IMR-90 (cell line): ENCODE measurements around the gene NAA38. TPM values are rescaled to one million over a fixed set of nuclear protein-coding genes. Genes with fewer than 3 reads are reported as not detected.

Source experiments
- ATAC-seq: fragments of 200-7000 bp; cut with Tn5 transposase; 2 replicates; pipeline ENCODE4 v1.9.1; 2020; ENCODE audit warnings: low read depth, mild to moderate bottlenecking, moderate library complexity
- BruUV-seq: library from RNA; stranded (reverse); fragments of 400-500 nt; replicated peaks from 2 replicates; lab custom pipeline; 2021; lab: Mats Ljungman, UMichigan
- CTCF ChIA-PET: fragments of 300-600 bp; formaldehyde crosslinking; extraction: SDS; loops from one replicate; lab custom pipeline; 2021; ENCODE audit warnings: antibody characterized with exemption; lab: Yijun Ruan, JAX
- POLR2A ChIA-PET: fragments of 300-600 bp; sonication (Branson Sonifier 250); formaldehyde crosslinking; loops from one replicate; lab custom pipeline; 2022; ENCODE audit warnings: antibody characterized with exemption; ENCODE audit not compliant: unreplicated experiment; lab: Charles Lee
- DNase-seq: peaks from one replicate; pipeline ENCODE4 v3.0.0; 2013
- H2AFZ ChIP-seq: replicated peaks from 2 replicates; pipeline ENCODE3; 2013; ENCODE audit warnings: low read length, mild to moderate bottlenecking; ENCODE audit not compliant: poor library complexity
- H2AK5ac ChIP-seq: 2 replicates; pipeline ENCODE4 v1.6.1; 2013; ENCODE audit warnings: low read depth, low read length, inconsistent platforms
- H2AK9ac ChIP-seq: replicated peaks from 2 replicates; pipeline ENCODE3; 2013; ENCODE audit warnings: mild to moderate bottlenecking, low read depth, low read length, moderate library complexity; ENCODE audit not compliant: poor library complexity
- H2BK120ac ChIP-seq: 2 replicates; pipeline ENCODE4 v1.6.1; 2013; ENCODE audit warnings: low read depth, low read length, inconsistent platforms
- H2BK15ac ChIP-seq: 3 replicates; pipeline ENCODE4 v1.6.1; 2013; ENCODE audit warnings: low read depth, low read length, inconsistent platforms
- H2BK20ac ChIP-seq: 2 replicates; pipeline ENCODE4 v1.6.1; 2013; ENCODE audit warnings: low read depth, mild to moderate bottlenecking, inconsistent platforms, low read length, moderate library complexity
- H2BK5ac ChIP-seq: 2 replicates; pipeline ENCODE4 v1.6.1; 2013; ENCODE audit warnings: mild to moderate bottlenecking, low read depth, low read length, inconsistent platforms; ENCODE audit not compliant: poor library complexity, severe bottlenecking
- H3K14ac ChIP-seq: replicated peaks from 2 replicates; pipeline ENCODE4 v1.6.1; 2013; ENCODE audit warnings: low read depth, low read length, inconsistent platforms
- H3K18ac ChIP-seq: 2 replicates; pipeline ENCODE4 v1.6.1; 2013; ENCODE audit warnings: low read depth, low read length, control low read depth
- H3K23ac ChIP-seq: 2 replicates; pipeline ENCODE4 v1.6.1; 2013; ENCODE audit warnings: low read depth, low read length, inconsistent platforms
- H3K27ac ChIP-seq: 2 replicates; pipeline ENCODE4 v1.5.1; 2013; ENCODE audit warnings: mild to moderate bottlenecking, control low read depth, low read length; ENCODE audit not compliant: insufficient read depth
- H3K27me3 ChIP-seq: 2 replicates; pipeline ENCODE4 v1.6.1; 2013; ENCODE audit warnings: low read length; ENCODE audit not compliant: control insufficient read depth, insufficient read depth
- H3K36me3 ChIP-seq: 2 replicates; pipeline ENCODE4 v1.6.1; 2013; ENCODE audit warnings: low read length, mixed read lengths; ENCODE audit not compliant: control insufficient read depth, insufficient read depth
- H3K4ac ChIP-seq: 2 replicates; pipeline ENCODE4 v1.6.1; 2013; ENCODE audit warnings: low read depth, low read length, inconsistent platforms
- H3K4me1 ChIP-seq: 2 replicates; pipeline ENCODE4 v1.6.1; 2013; ENCODE audit warnings: low read length, mixed read lengths; ENCODE audit not compliant: control insufficient read depth, insufficient read depth
- H3K4me2 ChIP-seq: 2 replicates; pipeline ENCODE4 v1.6.1; 2013; ENCODE audit warnings: low read depth, mild to moderate bottlenecking, control low read depth, low read length, moderate library complexity
- H3K4me3 ChIP-seq: 2 replicates; pipeline ENCODE4 v1.5.1; 2013; ENCODE audit warnings: low read depth, mild to moderate bottlenecking, control low read depth, low read length, moderate library complexity; ENCODE audit not compliant: insufficient read depth
- H3K56ac ChIP-seq: 2 replicates; pipeline ENCODE4 v1.6.1; 2013; ENCODE audit warnings: low read length, inconsistent platforms; ENCODE audit not compliant: insufficient read depth; ENCODE audit errors: extremely low read depth
- H3K79me1 ChIP-seq, 2 experiments: 2 replicates each; pipeline ENCODE4 v1.6.1; 2013; ENCODE audit warnings: low read length in 2 of 2, inconsistent platforms in 1 of 2, low read depth in 1 of 2
- H3K9ac ChIP-seq: 2 replicates; pipeline ENCODE4 v1.6.1; 2013; ENCODE audit warnings: low read depth, low read length, control low read depth
- H3K9me1 ChIP-seq: 2 replicates; pipeline ENCODE4 v1.6.1; 2013; ENCODE audit warnings: low read length, inconsistent platforms; ENCODE audit not compliant: insufficient read depth
- H3K9me3 ChIP-seq: 2 replicates; pipeline ENCODE4 v1.6.1; 2013; ENCODE audit warnings: low read length; ENCODE audit not compliant: control insufficient read depth, insufficient read depth
- H4K20me1 ChIP-seq: 2 replicates; pipeline ENCODE4 v1.6.1; 2013; ENCODE audit warnings: low read length, inconsistent platforms; ENCODE audit not compliant: insufficient read depth
- H4K5ac ChIP-seq: 2 replicates; pipeline ENCODE4 v1.6.1; 2013; ENCODE audit warnings: mild to moderate bottlenecking, low read depth, low read length, control low read depth
- H4K8ac ChIP-seq, 2 experiments: 2 replicates each; pipeline ENCODE4 v1.6.1; 2013; ENCODE audit warnings: low read depth in 2 of 2, low read length in 2 of 2, control low read depth in 1 of 2, inconsistent platforms in 1 of 2
- H4K91ac ChIP-seq: 2 replicates; pipeline ENCODE4 v1.6.1; 2013; ENCODE audit warnings: low read depth, low read length, inconsistent platforms; ENCODE audit not compliant: insufficient read depth
- BHLHE40 ChIP-seq: fragments of 150-350 bp; IDR thresholded peaks from 2 replicates; pipeline ENCODE4 v1.6.1; 2016; ENCODE audit warnings: mild to moderate bottlenecking, low read depth, low read length
- CEBPB ChIP-seq: IDR thresholded peaks from 2 replicates; pipeline ENCODE4 v1.6.1; 2012; ENCODE audit warnings: low read depth, low read length, improper control_type of control experiment
- RCOR1 ChIP-seq: IDR thresholded peaks from 2 replicates; pipeline ENCODE4 v1.6.1; 2012; ENCODE audit warnings: mild to moderate bottlenecking, low read length, improper control_type of control experiment; ENCODE audit not compliant: insufficient replicate concordance
- USF2 ChIP-seq: fragments of 150-350 bp; IDR thresholded peaks from 2 replicates; pipeline ENCODE4 v1.6.1; 2017; ENCODE audit warnings: mild to moderate bottlenecking, antibody characterized with exemption, low read length, low read depth
- WGBS, 2 experiments: methylation state at CpG; one replicate each; pipeline versions ENCODE4 v1.1.5 to v1.1.7; 2013; ENCODE audit warnings: missing lambda C conversion rate in 2 of 2; ENCODE audit not compliant: insufficient read length in 1 of 2; ENCODE audit errors: extremely low coverage in 2 of 2; 5-methylcytosine and 5-hydroxymethylcytosine counted together
- dilution Hi-C: fragments of 300-500 bp; cut with HindIII; formaldehyde crosslinking; loops from one replicate; pipeline ENCODE4 v1.14.3; 2018; ENCODE audit warnings: low sequenced_read_pairs; ENCODE audit not compliant: unreplicated experiment
- in situ Hi-C: fragments of 300-500 bp; cut with MboI; formaldehyde crosslinking; loops from 3 replicates; pipeline ENCODE4 v1.14.3; 2019; ENCODE audit warnings: low sequenced_read_pairs, inconsistent platforms, mixed read lengths
- intact Hi-C: fragments of 100-400 bp; cut with micrococcal nuclease; formaldehyde crosslinking; loops from 2 replicates; pipeline ENCODE4 v1.10.0; 2022
- polyA plus RNA-seq, 3 experiments: library from polyadenylated mRNA; depleted of rRNA; stranded (reverse); fragments of >200 nt; gene quantifications; 2 replicates each; pipeline ENCODE4 v1.2.3, GENCODE V29; 2012; ENCODE audit warnings: low replicate concordance in 1 of 3
- total RNA-seq: library from RNA; depleted of rRNA; stranded (reverse); fragments of >200 nt; gene quantifications from 2 replicates; pipeline ENCODE4 v1.2.3, GENCODE V29; 2012

The NAA38 gene
- total and polyA plus RNA-seq, 2 of the 4 experiments (the other 2 are of a cell fraction), result 40.7 to 76.8 TPM

- DNase-seq (no peak), ATAC-seq (no peak)
- Histone ChIP-seq H3K9ac (no peak overlapping the region), H3K9me3 (no peaks in the 10 kb centered on the region), H3K27me3 (no peaks in the 10 kb centered on the region), H3K18ac (no peak overlapping the region), H3K79me1 (peaks cover 14 to 49% of the 10 kb centered on the region in 2 experiments), H4K91ac (no peak overlapping the region), H2BK120ac (no peak overlapping the region), H3K23ac (no peak overlapping the region), H2AFZ (no peak overlapping the region), H3K27ac (no peak overlapping the region), H2BK20ac (no peak overlapping the region), H3K56ac (no peak overlapping the region), H2AK9ac (no peak overlapping the region), H3K4me1 (peaks cover 7% of the 10 kb centered on the region), H4K20me1 (peaks cover 53% of the 10 kb centered on the region), H3K4ac (no peak overlapping the region), H3K36me3 (peaks cover 63% of the 10 kb centered on the region), H3K4me3 (no peak overlapping the region), H2AK5ac (no peak overlapping the region), H2BK15ac (no peak overlapping the region), H3K4me2 (no peak overlapping the region), H3K9me1 (no peaks in the 10 kb centered on the region), H4K8ac (no peak overlapping the region), H2BK5ac (no peak overlapping the region), H3K14ac (no peak overlapping the region), H4K5ac (no peak overlapping the region)
- intact Hi-C loops, result no loop called here
- CTCF ChIA-PET, result no interaction called here
- 100% methylated on average over 1 of the region's 20 CpGs; no CpG with 5 or more reads in 1 of the 2 experiments for WGBS, 2 experiments
- dilution Hi-C loops, result no loop called here
- BruUV-seq, result TSS peak; percentile 11
- in situ Hi-C loops, result no loop called here
- POLR2A ChIA-PET, result no interaction called here
- no peak for TF ChIP-seq RCOR1
- TF ChIP-seq CEBPB, result no peak
- TF ChIP-seq BHLHE40, result no peak
- TF ChIP-seq USF2, result no peak
These were observed 9.2 kb downstream of the NAA38 start for GRCh38 chr17:7848131-7848579.
